Measurements from ENCODE around the gene CCNG1.

GRCh38 chr5:163447875-163448274 lies 10.5 kb downstream of the CCNG1 start:
- TF ChIP-seq, protein P1, sequence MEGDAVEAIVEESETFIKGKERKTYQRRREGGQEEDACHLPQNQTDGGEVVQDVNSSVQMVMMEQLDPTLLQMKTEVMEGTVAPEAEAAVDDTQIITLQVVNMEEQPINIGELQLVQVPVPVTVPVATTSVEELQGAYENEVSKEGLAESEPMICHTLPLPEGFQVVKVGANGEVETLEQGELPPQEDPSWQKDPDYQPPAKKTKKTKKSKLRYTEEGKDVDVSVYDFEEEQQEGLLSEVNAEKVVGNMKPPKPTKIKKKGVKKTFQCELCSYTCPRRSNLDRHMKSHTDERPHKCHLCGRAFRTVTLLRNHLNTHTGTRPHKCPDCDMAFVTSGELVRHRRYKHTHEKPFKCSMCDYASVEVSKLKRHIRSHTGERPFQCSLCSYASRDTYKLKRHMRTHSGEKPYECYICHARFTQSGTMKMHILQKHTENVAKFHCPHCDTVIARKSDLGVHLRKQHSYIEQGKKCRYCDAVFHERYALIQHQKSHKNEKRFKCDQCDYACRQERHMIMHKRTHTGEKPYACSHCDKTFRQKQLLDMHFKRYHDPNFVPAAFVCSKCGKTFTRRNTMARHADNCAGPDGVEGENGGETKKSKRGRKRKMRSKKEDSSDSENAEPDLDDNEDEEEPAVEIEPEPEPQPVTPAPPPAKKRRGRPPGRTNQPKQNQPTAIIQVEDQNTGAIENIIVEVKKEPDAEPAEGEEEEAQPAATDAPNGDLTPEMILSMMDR (optimal IDR thresholded peaks at IDR 0.05 in 1 of 3, IDR thresholded peaks at IDR 0.05 in 1 of 3, conservative IDR thresholded peaks at IDR 0.05 in 1 of 3; ENCODE audit: extremely low read depth in 1 of 3, insufficient read depth in 2 of 3, low read length in 3 of 3) = no peak
- no peak for TF ChIP-seq EZH2 (IDR thresholded peaks at IDR 0.05; ENCODE audit: low read length)

All from keratinocyte (primary cell).